Measurements from ENCODE around the gene DIABLO. TPM values are rescaled to one million over a fixed set of nuclear protein-coding genes. Genes with fewer than 3 reads are reported as not detected.

DIABLO gene
- total RNA-seq, 6 donors from 2014 or later = 27.2 to 61.8 (median 42.1) TPM

DNA sequence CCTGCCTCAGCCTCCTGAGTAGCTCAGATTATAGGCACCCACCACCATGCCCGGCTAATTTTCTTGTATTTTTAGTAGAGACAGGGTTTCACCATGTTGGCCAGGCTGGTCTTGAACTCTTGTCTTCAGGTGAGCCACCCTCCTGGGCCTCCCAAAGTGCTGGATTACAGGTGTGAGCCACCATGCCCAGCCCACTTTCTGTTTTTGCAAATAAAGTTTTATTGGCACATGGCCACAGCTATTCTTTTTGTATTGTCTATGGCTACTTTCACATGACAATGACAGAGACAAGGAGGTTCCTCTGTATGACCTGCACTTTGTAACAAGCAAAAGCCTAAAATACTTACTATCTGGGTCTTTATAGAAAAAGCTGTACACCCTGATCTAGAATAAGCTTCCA is 19.7 kb upstream of the DIABLO start:
- TF ChIP-seq POLR2A (IDR thresholded peaks at IDR 0.05) (no peak), POLR2AphosphoS5 (IDR thresholded peaks at IDR 0.05) (no peak), EP300 (IDR thresholded peaks at IDR 0.05) (no peak)
- TF ChIP-seq, protein P1, sequence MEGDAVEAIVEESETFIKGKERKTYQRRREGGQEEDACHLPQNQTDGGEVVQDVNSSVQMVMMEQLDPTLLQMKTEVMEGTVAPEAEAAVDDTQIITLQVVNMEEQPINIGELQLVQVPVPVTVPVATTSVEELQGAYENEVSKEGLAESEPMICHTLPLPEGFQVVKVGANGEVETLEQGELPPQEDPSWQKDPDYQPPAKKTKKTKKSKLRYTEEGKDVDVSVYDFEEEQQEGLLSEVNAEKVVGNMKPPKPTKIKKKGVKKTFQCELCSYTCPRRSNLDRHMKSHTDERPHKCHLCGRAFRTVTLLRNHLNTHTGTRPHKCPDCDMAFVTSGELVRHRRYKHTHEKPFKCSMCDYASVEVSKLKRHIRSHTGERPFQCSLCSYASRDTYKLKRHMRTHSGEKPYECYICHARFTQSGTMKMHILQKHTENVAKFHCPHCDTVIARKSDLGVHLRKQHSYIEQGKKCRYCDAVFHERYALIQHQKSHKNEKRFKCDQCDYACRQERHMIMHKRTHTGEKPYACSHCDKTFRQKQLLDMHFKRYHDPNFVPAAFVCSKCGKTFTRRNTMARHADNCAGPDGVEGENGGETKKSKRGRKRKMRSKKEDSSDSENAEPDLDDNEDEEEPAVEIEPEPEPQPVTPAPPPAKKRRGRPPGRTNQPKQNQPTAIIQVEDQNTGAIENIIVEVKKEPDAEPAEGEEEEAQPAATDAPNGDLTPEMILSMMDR (IDR thresholded peaks at IDR 0.05) = no peak
- ATAC-seq (ENCODE audit: low FRiP score in 2 of 2) (no peak), DNase-seq (no peak)
- no peaks in the 10 kb centered on the region for H3K9me3 ChIP-seq
- no peaks in the 10 kb centered on the region for H3K27me3 ChIP-seq
- no peaks in the 10 kb centered on the region for H3K4me1 ChIP-seq
- WGBS, 2 donors = 86 to 100% methylated on average over 1 of the region's 1 CpG
- H3K27ac ChIP-seq = peak overlapping the region in 1 of 4 donors; percentile 18
- H3K4me3 ChIP-seq = no peak overlapping the region
- H3K36me3 ChIP-seq = peaks cover 16 to 72% (median 37%) of the 10 kb centered on the region in 4 donors

DNA sequence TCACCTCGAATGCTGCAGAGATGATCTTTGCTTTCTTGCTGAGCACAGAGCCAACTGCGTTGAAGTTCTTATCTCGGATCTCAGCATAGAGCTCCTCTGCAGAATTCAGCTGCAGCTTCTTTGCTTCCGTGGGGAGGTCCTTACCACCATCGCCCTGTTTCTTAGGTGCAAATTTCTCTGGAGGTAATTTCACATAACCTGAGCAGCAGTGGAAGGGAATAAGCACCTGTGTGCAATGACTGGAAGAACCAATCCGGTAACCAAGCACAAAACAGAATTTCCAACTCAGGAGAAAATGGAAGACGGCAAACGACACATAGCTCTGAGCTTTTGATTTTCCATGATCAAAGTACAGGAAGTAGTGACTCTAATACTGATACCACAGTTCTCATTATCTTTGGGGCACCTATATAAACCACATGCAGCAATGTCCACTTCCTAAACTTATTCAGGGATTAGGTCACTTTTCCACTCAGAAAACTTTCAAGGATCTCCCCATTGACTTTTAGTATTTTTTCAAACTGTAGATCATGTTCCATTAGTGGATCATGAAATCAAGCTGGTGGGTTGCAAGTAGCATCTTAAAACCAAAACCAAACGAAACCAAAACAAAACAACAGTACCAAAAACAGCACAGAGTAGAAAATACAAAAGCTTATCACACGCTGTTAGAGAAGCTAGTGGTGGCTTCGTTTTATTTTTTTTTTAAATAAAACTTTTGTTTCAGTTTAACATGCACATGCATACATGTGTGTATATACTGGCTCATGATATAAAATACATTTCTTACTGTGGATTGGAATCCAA is 18.9 kb upstream of the DIABLO start:
- Histone ChIP-seq H3K4me3 (peak overlapping the region in 1 of 4 donors; percentile 0), H3K36me3 (peaks cover 16 to 70% (median 36%) of the 10 kb centered on the region in 4 donors), H3K27me3 (no peaks in the 10 kb centered on the region), H3K4me1 (no peaks in the 10 kb centered on the region), H3K9me3 (no peaks in the 10 kb centered on the region), H3K27ac (peak overlapping the region in 1 of 4 donors; percentile 18)
- ATAC-seq (ENCODE audit: low FRiP score in 2 of 2) (no peak), DNase-seq (no peak)
- 81 to 92% methylated on average over 10 to 11 of the region's 11 CpGs for WGBS, 2 donors
- TF ChIP-seq POLR2AphosphoS5 (IDR thresholded peaks at IDR 0.05) (no peak), EP300 (IDR thresholded peaks at IDR 0.05) (no peak), POLR2A (IDR thresholded peaks at IDR 0.05) (no peak)
- TF ChIP-seq, protein P1 (IDR thresholded peaks at IDR 0.05) = no peak

GRCh38 chr12:122243965-122244364 is 18.1 kb upstream of the DIABLO start:
- 74 to 78% methylated on average over 6 of the region's 6 CpGs for WGBS, 2 donors
- H3K9me3 ChIP-seq = no peaks in the 10 kb centered on the region
- no peaks in the 10 kb centered on the region for H3K4me1 ChIP-seq
- DNase-seq (no peak), ATAC-seq (ENCODE audit: low FRiP score in 2 of 2) (no peak)
- H3K27ac ChIP-seq = no peak overlapping the region
- H3K4me3 ChIP-seq = no peak overlapping the region
- H3K36me3 ChIP-seq = peaks cover 8 to 67% (median 33%) of the 10 kb centered on the region in 4 donors
- TF ChIP-seq POLR2A (IDR thresholded peaks at IDR 0.05) (no peak), POLR2AphosphoS5 (IDR thresholded peaks at IDR 0.05) (no peak), EP300 (IDR thresholded peaks at IDR 0.05) (no peak)
- TF ChIP-seq, protein P1 (IDR thresholded peaks at IDR 0.05) = no peak
- H3K27me3 ChIP-seq = no peaks in the 10 kb centered on the region

GRCh38 chr12:122238861-122239260 is 13.0 kb upstream of the DIABLO start:
- Histone ChIP-seq H3K27me3 (no peaks in the 10 kb centered on the region), H3K9me3 (no peaks in the 10 kb centered on the region), H3K27ac (no peak overlapping the region), H3K36me3 (peaks cover 9 to 86% (median 41%) of the 10 kb centered on the region in 4 donors), H3K4me1 (no peaks in the 10 kb centered on the region), H3K4me3 (no peak overlapping the region)
- ATAC-seq (ENCODE audit: low FRiP score in 2 of 2) (no peak), DNase-seq (no peak)
- WGBS, 2 donors = 95 to 97% methylated on average over 5 of the region's 5 CpGs
- TF ChIP-seq EP300 (IDR thresholded peaks at IDR 0.05) (no peak), POLR2AphosphoS5 (IDR thresholded peaks at IDR 0.05) (no peak), POLR2A (IDR thresholded peaks at IDR 0.05) (no peak)
- TF ChIP-seq, protein P1 (IDR thresholded peaks at IDR 0.05) = no peak

Measured in upper lobe of left lung (tissue), 6 donors.